DLD1 (cell line): ENCODE data around the gene GJC1.

Experiments used
- in situ Hi-C: cut with HindIII; loops from 2 replicates; pipeline ENCODE4 v1.10.0; 2017; ENCODE audit warnings: low sequenced_read_pairs

The GJC1 gene

DNA sequence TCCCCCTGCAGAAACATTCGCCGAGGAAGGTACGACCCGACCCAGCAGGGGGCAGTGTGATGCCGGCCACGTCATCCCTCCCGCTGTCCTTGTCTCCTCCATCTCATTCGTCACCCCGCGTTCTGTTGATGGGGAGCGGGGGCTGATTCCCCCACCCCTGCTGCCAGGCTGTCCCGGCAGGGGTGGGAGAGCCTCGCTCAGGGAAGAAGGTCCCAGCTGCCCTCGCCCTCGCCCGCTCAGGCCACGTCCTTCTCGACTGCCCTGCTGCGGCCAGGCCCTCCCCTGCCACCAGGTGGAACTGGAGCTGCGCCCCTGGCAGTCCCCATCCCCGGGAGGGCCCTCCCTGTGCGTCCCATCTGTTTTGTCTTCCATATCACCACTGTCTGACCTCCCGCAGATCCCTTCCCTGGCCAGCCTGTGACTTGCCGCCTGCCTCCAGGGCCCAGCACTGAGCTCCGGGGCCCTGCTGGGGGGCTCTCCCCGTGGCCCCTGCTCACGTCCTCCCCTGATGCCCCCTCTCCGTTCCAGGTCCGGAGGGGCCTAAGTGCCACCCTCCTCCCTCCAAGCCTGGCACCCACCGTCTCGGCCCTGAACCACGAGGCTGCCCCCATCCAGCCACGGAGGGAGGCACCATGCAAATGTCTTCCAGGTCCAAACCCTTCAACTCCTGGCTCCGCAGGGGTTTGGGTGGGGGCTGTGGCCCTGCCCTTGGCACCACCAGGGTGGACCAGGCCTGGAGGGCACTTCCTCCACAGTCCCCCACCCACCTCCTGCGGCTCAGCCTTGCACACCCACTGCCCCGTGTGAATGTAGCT, 50.7 kb downstream of the GJC1 start:
- in situ Hi-C loops, result no loop called here

DNA sequence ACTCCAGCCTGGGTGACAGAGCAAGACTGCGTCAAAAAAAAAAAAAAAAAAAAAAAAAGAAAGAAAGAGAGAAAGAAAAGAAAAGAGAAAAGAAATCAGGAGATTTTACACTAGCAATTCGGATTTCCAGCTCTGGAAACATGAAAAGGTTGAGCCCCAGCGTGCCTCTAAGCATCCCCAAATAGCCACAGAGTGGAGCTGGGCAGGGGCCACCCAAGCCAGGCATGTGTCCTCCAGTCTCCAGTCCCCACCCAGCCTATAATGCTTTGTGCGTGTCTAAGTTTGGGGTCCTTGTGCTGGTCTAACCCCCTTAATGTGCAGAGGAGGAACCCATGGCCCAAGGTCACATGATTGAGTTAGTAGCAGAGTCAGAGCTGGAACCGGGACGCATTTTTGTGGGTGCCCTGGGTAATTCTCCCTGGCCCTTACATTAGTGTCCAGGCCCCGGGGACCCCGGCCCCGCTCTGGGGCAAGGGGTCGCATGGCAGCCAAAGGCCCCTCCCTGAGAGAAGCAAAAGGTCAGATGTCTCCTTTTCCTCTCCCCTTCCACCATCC, 51.4 kb downstream of the GJC1 start:
- in situ Hi-C loops, result no loop called here

DNA sequence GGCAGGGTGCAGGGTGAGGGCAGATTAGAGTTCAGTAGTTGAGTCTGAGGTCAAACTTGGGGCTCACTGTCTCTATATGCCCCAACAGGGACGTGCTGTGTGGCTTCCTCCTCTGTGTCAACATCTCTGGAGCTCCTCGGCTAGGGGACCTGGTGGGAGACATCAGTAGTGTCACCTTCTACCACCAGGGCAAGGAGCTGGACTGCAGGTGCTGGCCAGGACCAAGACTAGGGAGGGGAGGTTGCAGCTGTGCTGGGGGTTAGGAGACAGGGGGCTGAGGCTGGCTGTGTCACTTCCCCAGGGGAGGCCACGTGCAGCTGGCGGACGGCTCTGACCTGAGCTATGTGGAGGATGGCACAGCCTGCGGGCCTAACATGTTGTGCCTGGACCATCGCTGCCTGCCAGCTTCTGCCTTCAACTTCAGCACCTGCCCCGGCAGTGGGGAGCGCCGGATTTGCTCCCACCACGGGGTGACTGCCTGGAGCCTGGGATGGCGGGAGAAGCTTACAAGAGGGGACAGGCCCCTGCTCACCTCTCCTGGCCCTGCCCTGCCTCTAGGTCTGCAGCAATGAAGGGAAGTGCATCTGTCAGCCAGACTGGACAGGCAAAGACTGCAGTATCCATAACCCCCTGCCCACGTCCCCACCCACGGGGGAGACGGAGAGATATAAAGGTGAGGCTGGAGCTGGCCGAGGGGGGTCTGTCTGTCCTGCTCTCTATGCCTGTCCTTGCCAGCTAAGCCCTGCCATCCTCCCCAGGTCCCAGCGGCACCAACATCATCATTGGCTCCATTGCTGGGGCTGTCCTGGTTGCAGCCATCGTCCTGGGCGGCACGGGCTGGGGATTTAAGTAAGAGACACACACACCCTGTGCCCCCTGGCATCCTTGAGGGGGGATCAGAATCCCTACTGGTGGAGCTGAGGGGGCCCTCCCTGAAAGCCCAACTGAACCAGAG, 52.4 kb downstream of the GJC1 start:
- in situ Hi-C loops, result no loop called here

DNA sequence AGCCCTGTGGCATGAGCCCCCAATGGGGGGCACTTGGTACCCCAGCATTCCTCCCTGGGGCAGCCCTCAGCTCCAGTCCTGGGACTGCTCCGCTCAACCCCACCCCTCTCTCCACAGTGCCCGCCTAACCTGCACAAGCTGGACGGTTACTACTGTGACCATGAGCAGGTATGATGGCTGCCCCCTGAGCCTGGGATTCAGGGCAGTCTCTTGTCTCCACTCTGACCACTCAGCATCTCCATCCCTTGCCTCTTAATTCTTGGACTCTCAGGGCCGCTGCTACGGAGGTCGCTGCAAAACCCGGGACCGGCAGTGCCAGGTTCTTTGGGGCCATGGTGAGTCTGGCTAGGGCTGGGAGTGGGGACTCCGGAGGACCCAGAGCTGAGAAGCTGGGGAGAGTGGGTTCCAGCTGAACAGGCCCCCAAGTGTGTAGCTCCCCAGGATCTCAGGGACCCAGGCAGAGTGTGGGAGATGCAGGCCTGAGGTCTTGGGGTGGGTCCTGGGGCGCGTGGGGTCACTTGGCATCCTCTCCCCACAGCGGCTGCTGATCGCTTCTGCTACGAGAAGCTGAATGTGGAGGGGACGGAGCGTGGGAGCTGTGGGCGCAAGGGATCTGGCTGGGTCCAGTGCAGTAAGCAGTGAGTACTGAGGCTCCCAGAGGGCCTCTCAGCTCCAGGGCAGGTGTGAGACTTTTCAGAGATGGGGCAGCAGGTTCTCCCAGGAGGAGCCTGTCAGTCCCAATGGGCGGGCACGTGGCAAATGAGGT, 53.3 kb downstream of the GJC1 start:
- in situ Hi-C loops, result no loop called here

DNA sequence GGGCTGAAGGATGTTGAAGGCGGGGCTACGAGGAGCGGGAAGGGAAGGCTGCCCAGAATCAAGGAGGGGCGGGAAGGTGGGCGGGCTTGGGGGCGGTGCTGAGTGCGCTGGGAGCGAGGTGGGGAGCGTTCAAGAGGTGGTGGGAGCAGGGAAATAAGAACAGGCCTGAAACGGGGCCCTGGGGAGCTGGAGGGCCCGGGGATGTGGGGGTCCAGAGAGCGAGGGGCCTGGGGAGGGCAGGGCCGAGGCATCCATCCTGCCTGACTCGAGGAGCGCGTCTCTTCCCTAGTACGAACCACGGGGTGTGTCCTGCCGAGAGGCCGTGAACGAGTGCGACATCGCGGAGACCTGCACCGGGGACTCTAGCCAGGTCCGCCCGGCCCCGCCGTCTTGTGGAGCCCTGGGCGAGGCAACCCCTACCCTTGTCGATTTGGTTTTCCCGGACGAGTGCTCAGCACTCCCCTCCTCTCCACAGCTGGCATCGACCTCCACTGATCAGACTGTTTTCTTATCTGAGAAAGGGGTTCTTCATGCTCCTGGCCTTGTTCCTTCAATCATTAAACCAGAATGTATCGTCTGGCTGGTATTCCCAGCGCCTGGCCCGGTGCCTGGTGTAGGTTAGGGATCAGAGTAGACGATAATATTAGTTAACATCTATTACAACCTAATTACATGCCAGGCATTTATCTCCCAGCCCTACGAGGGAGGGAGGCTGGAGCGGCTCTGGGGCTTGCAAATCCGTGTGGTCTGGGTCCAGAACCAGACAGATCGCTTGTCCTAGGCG, 54.1 kb downstream of the GJC1 start:
- in situ Hi-C loops, result no loop called here

DNA sequence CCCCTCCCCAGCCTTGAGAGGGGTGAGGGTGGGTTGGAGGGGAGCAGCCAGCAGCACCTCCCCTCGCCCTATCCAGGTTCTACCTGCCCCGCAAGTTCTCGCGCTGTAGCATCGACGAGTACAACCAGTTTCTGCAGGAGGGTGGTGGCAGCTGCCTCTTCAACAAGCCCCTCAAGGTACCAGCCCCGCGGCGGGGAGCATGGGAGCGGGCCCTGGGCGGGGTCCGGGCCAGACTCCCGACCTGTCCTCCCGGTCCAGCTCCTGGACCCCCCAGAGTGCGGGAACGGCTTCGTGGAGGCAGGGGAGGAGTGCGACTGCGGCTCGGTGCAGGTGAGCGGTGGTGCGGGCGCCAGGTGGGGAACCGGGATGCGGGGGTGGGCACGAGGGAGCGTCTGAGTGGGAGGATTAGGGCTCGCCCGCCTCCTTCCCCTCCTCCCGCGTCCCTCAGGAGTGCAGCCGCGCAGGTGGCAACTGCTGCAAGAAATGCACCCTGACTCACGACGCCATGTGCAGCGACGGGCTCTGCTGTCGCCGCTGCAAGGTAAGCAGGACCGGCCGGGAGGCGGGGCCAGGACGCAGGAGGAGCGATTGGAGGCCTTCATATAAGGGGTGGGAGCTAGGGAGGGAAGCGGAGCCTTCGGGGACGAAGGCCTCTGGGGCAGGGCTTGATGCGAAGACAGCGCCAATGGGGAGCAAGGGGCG, 54.8 kb downstream of the GJC1 start:
- in situ Hi-C loops, result no loop called here

DNA sequence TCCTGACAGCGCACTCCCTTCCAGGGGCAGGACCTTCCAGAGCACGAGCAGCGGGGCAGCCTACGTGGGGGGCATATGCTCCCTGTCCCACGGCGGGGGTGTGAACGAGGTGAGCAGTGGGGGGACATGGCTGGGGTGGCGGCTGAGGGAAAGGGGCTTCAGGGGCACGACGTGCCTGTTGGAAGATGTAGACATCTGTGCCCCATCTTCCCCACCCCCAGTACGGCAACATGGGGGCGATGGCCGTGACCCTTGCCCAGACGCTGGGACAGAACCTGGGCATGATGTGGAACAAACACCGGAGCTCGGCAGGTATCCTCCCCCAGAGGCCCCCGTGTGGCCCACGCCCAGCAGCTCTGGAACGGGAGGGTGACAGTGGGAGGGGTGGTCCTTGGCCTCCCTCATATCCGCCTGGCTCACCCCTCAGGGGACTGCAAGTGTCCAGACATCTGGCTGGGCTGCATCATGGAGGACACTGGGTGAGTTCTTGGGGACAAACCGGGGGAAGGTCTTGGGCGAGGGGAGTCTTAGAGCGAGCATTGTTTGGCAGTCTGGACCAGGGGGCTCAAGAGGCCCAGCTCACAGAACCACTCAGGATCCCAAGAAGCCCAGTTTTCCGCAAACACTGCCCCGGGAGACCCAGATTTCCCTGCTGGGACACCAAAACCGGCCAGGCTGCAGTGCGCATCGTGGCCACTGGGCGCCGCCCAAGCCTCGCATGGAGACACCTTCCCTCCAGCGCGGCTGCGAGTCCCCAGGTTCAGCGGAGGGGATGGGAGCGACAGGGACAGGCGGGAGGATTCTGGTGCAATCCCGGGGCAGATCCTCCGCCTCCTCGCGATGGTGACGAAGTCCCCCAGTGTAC, 55.6 kb downstream of the GJC1 start:
- in situ Hi-C loops, result no loop called here

DNA sequence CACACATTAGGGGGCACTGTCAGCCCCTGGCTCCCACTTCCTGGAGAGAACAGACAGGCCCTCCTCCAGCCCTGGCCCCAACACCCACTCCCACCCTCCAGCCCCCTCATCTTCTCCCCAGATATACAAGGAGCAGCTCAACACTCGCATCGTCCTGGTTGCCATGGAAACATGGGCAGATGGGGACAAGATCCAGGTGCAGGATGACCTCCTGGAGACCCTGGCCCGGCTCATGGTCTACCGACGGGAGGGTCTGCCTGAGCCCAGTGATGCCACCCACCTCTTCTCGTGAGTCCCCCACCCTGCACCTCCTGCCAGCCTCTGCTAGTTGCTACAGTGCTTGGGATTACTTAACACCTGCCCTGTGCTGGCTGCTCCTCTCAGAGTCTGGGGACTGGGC, 56.9 kb downstream of the GJC1 start:
- in situ Hi-C loops, result no loop called here

DNA sequence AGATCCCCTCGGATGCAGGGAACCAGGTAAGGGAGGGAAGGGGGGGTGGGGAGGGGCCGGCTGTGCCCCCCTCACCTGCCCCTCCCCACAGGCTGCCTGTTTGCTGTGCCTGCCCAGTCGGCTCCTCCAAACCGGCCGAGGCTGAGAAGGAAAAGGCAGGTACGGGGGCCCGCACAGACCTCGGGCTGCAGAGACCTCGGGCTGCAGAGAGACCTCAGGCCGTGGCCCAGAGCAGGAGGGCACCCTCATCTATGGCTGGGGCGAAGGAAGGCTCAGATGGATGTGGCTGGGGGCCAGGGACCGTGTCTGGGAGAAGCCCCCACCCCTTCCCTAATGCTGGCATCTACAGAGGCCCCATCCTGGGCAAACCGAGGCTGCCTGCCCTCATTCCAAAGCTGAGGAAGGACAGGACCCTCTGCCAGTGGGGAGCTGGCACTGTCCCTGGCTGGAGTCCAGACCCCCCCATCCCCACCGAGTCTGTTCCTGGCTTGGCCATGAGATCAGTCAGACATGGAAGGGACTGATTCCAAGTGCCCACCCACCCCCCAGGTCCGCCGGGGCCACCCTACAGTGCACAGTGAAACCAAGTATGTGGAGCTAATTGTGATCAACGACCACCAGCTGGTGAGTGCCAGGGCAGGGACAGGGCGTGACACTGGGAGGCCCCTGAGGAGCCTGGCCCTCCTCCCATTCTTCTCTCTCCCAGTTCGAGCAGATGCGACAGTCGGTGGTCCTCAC, 57.6 kb downstream of the GJC1 start:
- in situ Hi-C loops, result no loop called here

DNA sequence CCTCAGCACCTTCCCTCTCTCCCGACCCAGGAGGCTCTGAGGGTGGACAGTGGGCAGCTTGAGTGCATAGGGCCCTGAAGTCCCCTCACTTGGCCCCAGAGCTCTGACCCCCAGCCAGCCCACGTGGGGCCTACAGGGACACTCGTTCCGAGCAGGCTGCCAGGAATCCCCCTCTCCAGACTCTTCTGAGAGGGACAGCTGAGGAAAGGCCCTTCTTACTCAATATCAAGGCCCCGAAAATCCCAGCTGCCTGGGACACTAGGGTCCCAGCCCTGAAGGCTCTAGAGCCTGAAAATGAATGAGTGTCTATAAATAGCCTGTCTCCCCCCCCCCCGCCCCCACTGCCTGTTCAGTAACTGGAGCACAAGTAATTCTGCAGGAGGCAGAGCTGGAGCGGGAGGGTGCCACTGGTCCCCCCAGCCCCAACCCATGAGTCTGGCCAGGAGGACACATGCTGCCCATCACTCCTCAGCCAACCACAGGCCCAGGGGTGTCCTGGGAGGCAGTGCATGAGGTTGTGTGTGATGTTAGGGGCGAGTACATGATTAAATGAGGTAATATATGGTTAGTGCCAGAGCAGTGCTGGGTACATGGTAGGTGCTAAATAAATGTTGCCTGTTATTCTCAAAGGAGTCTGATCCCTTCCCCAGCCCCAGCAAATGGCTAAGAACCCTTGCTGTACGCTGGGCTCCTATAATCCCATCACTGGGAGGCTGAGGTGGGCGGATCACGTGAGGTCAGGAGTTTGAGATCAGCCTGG, 59.7 kb downstream of the GJC1 start:
- in situ Hi-C loops, result no loop called here

DNA sequence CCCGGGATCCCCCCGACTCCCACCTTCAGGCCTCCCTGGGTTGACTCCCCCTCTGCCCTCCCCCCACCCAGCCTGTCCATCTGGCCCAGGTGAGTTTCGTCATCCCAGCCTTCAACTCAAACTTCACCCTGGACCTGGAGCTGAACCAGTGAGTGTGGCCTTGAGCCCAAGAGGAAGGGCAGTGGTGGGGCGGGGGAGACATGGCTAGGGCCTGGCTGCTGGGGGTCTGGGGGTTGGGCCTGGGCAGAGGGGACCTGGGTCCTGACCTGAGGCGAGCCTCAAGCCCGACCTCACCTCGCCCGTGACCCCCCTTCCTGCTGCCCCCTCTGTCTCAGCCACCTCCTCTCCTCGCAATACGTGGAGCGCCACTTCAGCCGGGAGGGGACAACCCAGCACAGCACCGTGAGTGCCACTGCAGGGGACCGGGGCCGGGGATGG, 60.4 kb downstream of the GJC1 start:
- in situ Hi-C loops, result no loop called here

DNA sequence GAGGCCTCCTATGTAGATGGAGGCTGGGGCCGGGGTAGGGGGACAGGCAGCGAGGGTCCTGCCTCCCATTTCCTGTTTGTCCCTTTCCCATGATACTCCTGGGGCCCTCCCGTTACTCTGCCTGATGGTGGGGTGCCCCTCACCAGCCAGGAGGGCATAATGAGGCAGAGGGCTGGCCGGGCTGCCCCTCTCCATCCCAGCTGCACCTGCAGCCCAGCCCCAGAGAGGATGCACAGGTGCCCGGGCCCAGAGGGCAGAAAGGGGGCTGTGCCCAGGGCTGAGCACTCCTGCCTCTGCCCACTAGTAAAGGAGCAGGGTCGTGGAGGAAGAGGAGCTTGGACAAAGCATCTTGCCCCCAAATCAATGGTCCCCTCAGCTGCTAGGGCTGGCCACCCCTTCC, 60.9 kb downstream of the GJC1 start:
- in situ Hi-C loops, result no loop called here

DNA sequence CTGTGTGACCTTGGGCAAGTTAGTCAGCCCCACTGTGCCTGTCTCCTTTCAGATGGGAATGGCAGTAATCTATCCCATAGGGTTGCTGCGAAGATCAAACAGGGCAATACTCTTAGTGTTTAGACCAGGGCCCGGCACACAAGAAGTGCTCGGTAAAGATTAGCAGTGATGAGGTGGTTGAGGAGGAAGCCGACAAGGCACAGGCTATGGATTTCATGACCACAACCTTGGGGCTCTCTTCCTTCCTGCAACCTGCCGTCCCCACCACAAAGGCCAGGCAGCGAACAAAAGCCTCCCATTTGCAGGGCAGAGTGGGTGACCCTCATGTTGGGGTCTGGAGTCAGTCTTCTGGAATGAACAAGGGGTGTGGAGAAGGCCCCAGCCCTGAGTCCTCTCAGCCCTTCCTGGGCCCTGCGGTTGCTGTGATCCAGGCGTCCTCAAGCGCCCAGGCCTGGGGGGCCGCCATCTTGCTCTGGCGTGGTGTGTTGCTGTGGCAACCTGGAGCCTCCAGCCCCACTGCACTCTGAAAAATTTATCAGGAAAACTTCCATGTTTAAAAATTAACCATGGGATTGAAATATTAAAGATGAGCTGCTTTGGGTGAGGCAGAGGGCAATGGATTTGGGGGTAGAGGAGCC, 61.5 kb downstream of the GJC1 start:
- in situ Hi-C loops, result no loop called here

DNA sequence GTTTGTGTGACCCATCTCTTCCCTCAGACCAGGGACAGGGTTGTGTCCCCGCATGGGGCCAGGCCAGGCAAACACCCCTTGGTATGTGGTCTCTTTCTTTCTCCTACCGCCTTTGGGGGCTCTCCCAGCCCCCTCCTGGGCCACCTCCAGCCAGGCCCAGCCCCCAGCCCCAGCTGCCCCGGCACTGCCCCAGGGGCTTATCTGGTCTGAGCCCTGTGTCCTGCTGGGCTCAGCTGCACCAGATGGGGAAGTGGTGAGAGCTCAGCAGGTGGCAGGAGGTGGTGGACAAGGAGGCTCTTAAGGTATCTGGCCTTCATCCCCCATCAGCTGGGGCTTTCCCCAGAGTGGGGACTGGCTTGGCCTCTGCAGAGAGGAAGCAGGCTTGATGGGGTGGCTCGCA, 62.6 kb downstream of the GJC1 start:
- in situ Hi-C loops, result no loop called here

DNA sequence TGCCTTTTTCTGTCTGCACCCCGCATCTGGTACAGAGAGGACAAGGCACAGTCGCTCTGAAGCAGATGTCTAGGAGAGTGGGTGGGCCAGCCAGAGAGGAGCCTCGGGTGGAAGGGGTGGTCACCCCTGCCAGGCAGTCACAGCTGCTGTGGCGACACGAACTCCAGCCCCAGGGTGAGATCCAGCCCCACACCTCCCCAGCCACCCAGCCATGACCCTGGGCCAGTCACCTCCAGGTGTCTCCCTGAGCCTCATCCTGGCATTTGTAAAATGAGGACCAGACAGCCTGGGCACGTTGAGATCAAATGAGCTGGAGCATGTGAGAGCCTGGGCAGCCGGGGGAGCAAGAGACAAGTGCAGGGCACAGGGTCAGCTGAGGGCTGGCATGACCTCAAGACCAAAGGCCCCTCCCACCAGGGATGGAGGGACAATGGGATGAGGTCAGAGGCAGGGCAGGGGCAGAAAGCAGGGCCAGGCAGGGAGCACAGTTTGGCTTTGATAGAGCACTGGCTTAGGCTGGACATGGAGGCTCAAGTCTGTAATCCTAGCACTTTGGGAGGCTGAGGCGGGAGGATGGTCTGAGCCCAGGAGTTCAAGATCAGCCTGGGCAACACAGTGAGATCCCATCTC, 63.6 kb downstream of the GJC1 start:
- in situ Hi-C loops, result no loop called here

DNA sequence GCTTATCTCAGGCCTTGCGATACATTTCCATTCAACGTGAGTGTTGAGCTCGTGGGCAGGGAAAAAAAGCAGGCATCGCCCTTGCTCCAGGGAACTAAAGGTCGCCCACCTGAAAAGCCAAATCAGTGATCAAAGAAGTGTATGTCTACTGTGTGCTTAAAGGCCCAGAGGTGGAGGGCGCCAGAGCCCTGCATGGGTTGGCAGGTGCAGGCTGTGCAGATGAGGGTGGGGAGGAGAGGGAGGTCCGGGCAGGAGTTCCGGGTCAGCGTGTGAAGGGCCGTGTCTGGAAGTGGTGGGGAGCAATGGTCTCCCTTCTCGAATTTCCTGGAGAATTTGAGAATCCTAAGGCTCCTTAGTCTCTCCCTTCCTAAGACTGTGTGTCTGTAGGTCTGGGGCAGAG, 64.1 kb downstream of the GJC1 start:
- in situ Hi-C loops, result no loop called here
